ENCODE results near the gene SETD2. TPM values are rescaled to one million over a fixed set of nuclear protein-coding genes. Genes with fewer than 3 reads are reported as not detected.

The SETD2 gene
- total RNA-seq, 1 experiment from 2014 or later, result 47.7 TPM

GRCh38 chr3:47113669-47114365, 50.1 kb downstream of the SETD2 start:
- ChIA-PET CTCF (no interaction called here), POLR2A (ENCODE audit: unreplicated experiment) (no interaction called here)
- TF ChIP-seq CTCF (conservative IDR thresholded peaks at IDR 0.05), result no peak
- no peak for TF ChIP-seq EZH2 (IDR thresholded peaks at IDR 0.05; ENCODE audit: low read depth)
- Histone ChIP-seq H3K9me3 (ENCODE audit: insufficient read depth, low read depth) (no peaks in the 10 kb centered on the region), H3K79me2 (ENCODE audit: low read depth) (no peaks in the 10 kb centered on the region), H3K4me1 (replicated peaks; ENCODE audit: insufficient read depth) (no peaks in the 10 kb centered on the region), H3K4me2 (no peak overlapping the region), H3K9me2 (ENCODE audit: insufficient read depth) (no peaks in the 10 kb centered on the region), H3F3A (ENCODE audit: insufficient read depth, low read depth) (no peaks in the 10 kb centered on the region), H4K20me1 (ENCODE audit: insufficient read depth) (peaks cover 5% of the 10 kb centered on the region), H3K36me3 (ENCODE audit: low read depth) (peaks cover 11% of the 10 kb centered on the region; the same call in 1 of the 2 replicates), H3K27me3 (ENCODE audit: insufficient read depth, low read depth) (no peaks in the 10 kb centered on the region), H3K4me3 (no peak overlapping the region), H3K27ac (no peak overlapping the region), H2AFZ (no peak overlapping the region)
- intact Hi-C loops (cut with micrococcal nuclease; ENCODE audit: unreplicated experiment), result no loop called here
- BruUV-seq (replicated peaks), result no TSS peak
- no peak for DNase-seq

GRCh38 chr3:47112997-47113396, 50.9 kb downstream of the SETD2 start:
- Histone ChIP-seq H3F3A (ENCODE audit: insufficient read depth, low read depth) (no peaks in the 10 kb centered on the region), H3K4me3 (no peak overlapping the region), H3K4me1 (replicated peaks; ENCODE audit: insufficient read depth) (no peaks in the 10 kb centered on the region), H3K79me2 (ENCODE audit: low read depth) (no peaks in the 10 kb centered on the region), H3K9me3 (ENCODE audit: insufficient read depth, low read depth) (no peaks in the 10 kb centered on the region), H3K27me3 (ENCODE audit: insufficient read depth, low read depth) (no peaks in the 10 kb centered on the region), H3K27ac (no peak overlapping the region), H3K36me3 (ENCODE audit: low read depth) (peaks cover 11% of the 10 kb centered on the region; the same call in 1 of the 2 replicates), H3K9me2 (ENCODE audit: insufficient read depth) (no peaks in the 10 kb centered on the region), H3K4me2 (no peak overlapping the region), H4K20me1 (ENCODE audit: insufficient read depth) (peaks cover 5% of the 10 kb centered on the region), H2AFZ (no peak overlapping the region)
- no peak for DNase-seq
- BruUV-seq (replicated peaks), result no TSS peak
- ChIA-PET CTCF (no interaction called here), POLR2A (ENCODE audit: unreplicated experiment) (no interaction called here)
- intact Hi-C loops (cut with micrococcal nuclease; ENCODE audit: unreplicated experiment), result no loop called here
- TF ChIP-seq EZH2 (IDR thresholded peaks at IDR 0.05; ENCODE audit: low read depth), result no peak
- TF ChIP-seq CTCF (conservative IDR thresholded peaks at IDR 0.05), result no peak

GRCh38 chr3:47109393-47109792, 54.5 kb downstream of the SETD2 start:
- Histone ChIP-seq H3K4me3 (no peak overlapping the region), H3K4me1 (replicated peaks; ENCODE audit: insufficient read depth) (no peaks in the 10 kb centered on the region), H3K4me2 (no peak overlapping the region), H3K27ac (no peak overlapping the region), H3F3A (ENCODE audit: insufficient read depth, low read depth) (no peaks in the 10 kb centered on the region), H3K27me3 (ENCODE audit: insufficient read depth, low read depth) (no peaks in the 10 kb centered on the region), H2AFZ (no peak overlapping the region), H3K9me3 (ENCODE audit: insufficient read depth, low read depth) (no peaks in the 10 kb centered on the region), H3K36me3 (ENCODE audit: low read depth) (peaks cover 11% of the 10 kb centered on the region; the same call in 1 of the 2 replicates), H4K20me1 (ENCODE audit: insufficient read depth) (peaks cover 5% of the 10 kb centered on the region), H3K79me2 (ENCODE audit: low read depth) (no peaks in the 10 kb centered on the region), H3K9me2 (ENCODE audit: insufficient read depth) (no peaks in the 10 kb centered on the region)
- POLR2A ChIA-PET (ENCODE audit: unreplicated experiment), result no interaction called here
- DNase-seq, result no peak
- CTCF ChIA-PET, result no interaction called here
- no TSS peak for BruUV-seq (replicated peaks)
- intact Hi-C loops (cut with micrococcal nuclease; ENCODE audit: unreplicated experiment), result no loop called here
- no peak for TF ChIP-seq EZH2 (IDR thresholded peaks at IDR 0.05; ENCODE audit: low read depth)
- no peak for TF ChIP-seq CTCF (conservative IDR thresholded peaks at IDR 0.05)

All from PC-9 (cell line).